ENCODE results near the gene LINC01488. TPM values are rescaled to one million over a fixed set of nuclear protein-coding genes. Genes with fewer than 3 reads are reported as not detected.

The LINC01488 gene
- total RNA-seq, 1 experiment from 2014 or later = not detected

DNA sequence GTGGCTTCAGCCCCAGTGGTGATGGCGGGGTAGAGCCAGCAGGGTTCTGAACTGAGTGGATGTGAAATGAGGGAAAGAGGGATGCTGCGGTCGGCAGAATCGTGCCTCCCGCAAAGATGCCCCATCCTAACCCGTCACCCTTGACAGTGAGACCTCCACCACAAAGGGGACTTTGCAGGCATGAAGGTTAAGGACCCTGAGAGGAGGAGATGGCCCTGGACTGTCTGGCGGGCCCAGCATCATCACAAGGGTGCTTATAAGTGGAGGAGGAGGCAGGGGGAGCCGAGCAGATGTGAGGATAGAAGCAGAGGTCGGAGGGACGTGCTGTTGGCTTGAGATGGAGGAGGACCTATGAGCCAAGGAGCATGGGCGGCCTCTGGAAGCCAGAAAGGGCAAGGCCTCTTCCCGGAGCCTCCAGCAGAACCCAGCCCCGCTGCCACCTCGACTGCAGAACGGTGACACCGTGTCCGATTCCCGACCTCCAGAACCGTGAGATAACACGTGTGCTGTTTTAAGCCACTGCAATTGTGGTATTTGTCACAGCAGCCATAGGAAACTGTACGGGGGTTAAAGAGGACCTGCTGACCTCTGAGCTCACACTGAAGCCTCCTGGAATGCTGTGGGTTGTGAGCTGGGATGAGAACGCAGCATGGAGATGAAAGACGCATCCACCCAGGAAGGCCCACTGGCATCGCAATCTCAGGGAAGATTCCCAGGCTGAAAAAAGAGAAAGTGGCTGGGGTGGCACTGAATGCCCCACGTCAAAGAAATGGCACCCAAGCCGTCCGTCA, 10.9 kb downstream of the LINC01488 start:
- H3K9me2 ChIP-seq (ENCODE audit: insufficient read depth) = no peaks in the 10 kb centered on the region
- DNase-seq (ENCODE audit: low read depth, low spot score) = no peak
- H3K79me2 ChIP-seq (ENCODE audit: insufficient read depth, low read length) = no peaks in the 10 kb centered on the region
- H3K27me3 ChIP-seq (ENCODE audit: insufficient read depth, low read length) = no peaks in the 10 kb centered on the region
- H3K4me3 ChIP-seq (replicated peaks in 1 of 2; ENCODE audit: low read depth in 1 of 2, low read length in 2 of 2) = no peak overlapping the region
- no peak overlapping the region for H3K27ac ChIP-seq (ENCODE audit: low read depth, low read length)
- BruUV-seq (replicated peaks) = no TSS peak
- H2AFZ ChIP-seq (ENCODE audit: low read depth, low read length, poor library complexity, severe bottlenecking) = no peak overlapping the region
- CTCF ChIA-PET = no interaction called here
- no peak overlapping the region for H3K9ac ChIP-seq (ENCODE audit: low read length)
- RAD21 ChIA-PET (ENCODE audit: low non-redundant PET in 1 of 2, low total read pairs in 2 of 2, uncharacterized antibody in 2 of 2, unreplicated experiment in 2 of 2) = no interaction called here
- intact Hi-C loops (cut with micrococcal nuclease) = no loop called here
- H3K9me3 ChIP-seq (ENCODE audit: control insufficient read depth in 1 of 2, insufficient read depth in 1 of 2, low read depth in 1 of 2, low read length in 2 of 2) = no peaks in the 10 kb centered on the region
- TF ChIP-seq SIN3A (IDR thresholded peaks at IDR 0.05; ENCODE audit: low read depth) = no peak
- no peak for TF ChIP-seq JUND (IDR thresholded peaks at IDR 0.05)
- TF ChIP-seq POLR2AphosphoS5 (IDR thresholded peaks at IDR 0.05; ENCODE audit: low read depth, low read length) = no peak
- no peak for TF ChIP-seq SP1 (IDR thresholded peaks at IDR 0.05; ENCODE audit: low read depth)
- no peak for TF ChIP-seq CEBPB (IDR thresholded peaks at IDR 0.05; ENCODE audit: low read depth)
- TF ChIP-seq FOSL1 (IDR thresholded peaks at IDR 0.05; ENCODE audit: low read depth) = no peak
- POLR2A ChIA-PET = no interaction called here
- no peaks in the 10 kb centered on the region for H3K36me3 ChIP-seq (ENCODE audit: control insufficient read depth in 1 of 2, insufficient read depth in 2 of 2, low read length in 2 of 2)
- H3K4me1 ChIP-seq (ENCODE audit: control insufficient read depth in 1 of 2, insufficient read depth in 2 of 2, low read length in 2 of 2) = peaks cover 9 to 22% of the 10 kb centered on the region in 2 experiments
- H3K4me2 ChIP-seq (ENCODE audit: low read length) = no peak overlapping the region
- no peaks in the 10 kb centered on the region for H4K20me1 ChIP-seq (ENCODE audit: insufficient read depth)
- no peak for ATAC-seq

DNA sequence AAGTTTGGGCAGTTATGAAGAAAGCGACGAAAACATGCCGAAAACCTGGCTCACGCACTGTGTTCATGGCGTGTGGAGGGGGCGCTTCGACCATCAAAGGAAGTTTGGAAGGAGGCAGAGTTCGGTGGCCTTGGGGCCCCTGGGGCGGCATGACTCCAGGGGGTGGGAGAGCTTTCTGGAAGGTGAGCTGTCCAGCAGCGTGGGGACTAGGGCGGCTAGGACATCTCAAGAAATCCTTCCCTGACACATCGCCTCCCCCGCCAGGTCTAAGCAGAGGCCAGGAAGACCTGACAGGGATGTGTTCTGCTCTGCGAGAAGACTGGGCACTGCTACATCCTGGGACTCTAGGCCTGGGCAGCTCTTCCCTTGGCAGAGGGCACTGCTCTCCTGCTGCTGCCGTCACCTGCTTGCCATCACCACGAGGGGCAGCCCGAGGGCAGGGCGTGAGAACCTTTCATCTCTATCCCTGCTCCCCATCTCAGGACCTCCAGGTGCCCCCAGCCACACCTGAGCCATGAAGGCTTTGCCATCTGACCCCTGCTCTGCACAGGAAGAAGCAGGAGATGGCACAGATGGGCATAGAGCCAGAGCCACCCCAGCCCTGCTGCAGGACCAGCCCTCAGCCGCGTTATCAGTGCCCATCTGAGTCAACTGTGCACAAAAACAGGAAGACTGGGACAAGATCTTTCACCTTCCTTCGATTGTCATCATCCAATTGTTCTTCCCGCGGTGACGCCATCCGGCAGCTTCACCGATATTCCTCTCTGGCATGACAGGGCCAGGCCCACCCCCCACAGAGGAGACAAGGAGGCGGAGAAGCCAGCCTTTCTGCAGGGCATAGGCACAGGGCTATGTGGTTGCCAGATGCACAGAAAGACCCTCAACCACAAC, 12.7 kb downstream of the LINC01488 start:
- no peak for ATAC-seq
- no peaks in the 10 kb centered on the region for H4K20me1 ChIP-seq (ENCODE audit: insufficient read depth)
- CTCF ChIA-PET = no interaction called here
- H3K27ac ChIP-seq (ENCODE audit: low read depth, low read length) = no peak overlapping the region
- H3K27me3 ChIP-seq (ENCODE audit: insufficient read depth, low read length) = no peaks in the 10 kb centered on the region
- H3K9me3 ChIP-seq (ENCODE audit: control insufficient read depth in 1 of 2, insufficient read depth in 1 of 2, low read depth in 1 of 2, low read length in 2 of 2) = no peaks in the 10 kb centered on the region
- POLR2A ChIA-PET = no interaction called here
- no peak overlapping the region for H3K9ac ChIP-seq (ENCODE audit: low read length)
- TF ChIP-seq EZH2phosphoT487 (IDR thresholded peaks at IDR 0.05; ENCODE audit: borderline replicate concordance) (no peak), FOSL1 (IDR thresholded peaks at IDR 0.05; ENCODE audit: low read depth) (no peak), CTCF (IDR thresholded peaks at IDR 0.05 in 2 of 3, conservative IDR thresholded peaks at IDR 0.05 in 1 of 3; ENCODE audit: borderline replicate concordance in 1 of 3, insufficient read depth in 1 of 3, low read depth in 2 of 3, low read length in 2 of 3) (no peak), ELF1 (IDR thresholded peaks at IDR 0.05; ENCODE audit: borderline replicate concordance, low read depth) (no peak)
- TF ChIP-seq, protein P1, sequence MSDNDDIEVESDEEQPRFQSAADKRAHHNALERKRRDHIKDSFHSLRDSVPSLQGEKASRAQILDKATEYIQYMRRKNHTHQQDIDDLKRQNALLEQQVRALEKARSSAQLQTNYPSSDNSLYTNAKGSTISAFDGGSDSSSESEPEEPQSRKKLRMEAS (IDR thresholded peaks at IDR 0.05) = no peak
- H3K36me3 ChIP-seq (ENCODE audit: control insufficient read depth in 1 of 2, insufficient read depth in 2 of 2, low read length in 2 of 2) = no peaks in the 10 kb centered on the region
- BruUV-seq (replicated peaks) = no TSS peak
- RAD21 ChIA-PET (ENCODE audit: low non-redundant PET in 1 of 2, low total read pairs in 2 of 2, uncharacterized antibody in 2 of 2, unreplicated experiment in 2 of 2) = no interaction called here
- DNase-seq (ENCODE audit: low read depth, low spot score) = no peak
- no peak overlapping the region for H3K4me3 ChIP-seq (replicated peaks in 1 of 2; ENCODE audit: low read depth in 1 of 2, low read length in 2 of 2)
- H3K4me2 ChIP-seq (ENCODE audit: low read length) = no peak overlapping the region
- no peaks in the 10 kb centered on the region for H3K9me2 ChIP-seq (ENCODE audit: insufficient read depth)
- H3K4me1 ChIP-seq (ENCODE audit: control insufficient read depth in 1 of 2, insufficient read depth in 2 of 2, low read length in 2 of 2) = peaks cover 12 to 27% of the 10 kb centered on the region in 2 experiments
- no peak overlapping the region for H2AFZ ChIP-seq (ENCODE audit: low read depth, low read length, poor library complexity, severe bottlenecking)
- H3K79me2 ChIP-seq (ENCODE audit: insufficient read depth, low read length) = no peaks in the 10 kb centered on the region
- intact Hi-C loops (cut with micrococcal nuclease) = no loop called here
